GM23248 (cell line): Measurements from ENCODE around the gene KCTD3.

Experiments used
- EZH2 ChIP-seq: fragments of 200-600 bp; sonication (generic); IDR thresholded peaks from 2 replicates; pipeline ENCODE4 v1.6.1; 2018; ENCODE audit warnings: antibody characterized with exemption, mild to moderate bottlenecking; ENCODE audit not compliant: insufficient read depth, poor library complexity, severe bottlenecking
- EZH2phosphoT487 ChIP-seq: fragments of 200-600 bp; sonication (generic); IDR thresholded peaks from 2 replicates; pipeline ENCODE4 v1.6.1; 2018; ENCODE audit warnings: antibody characterized with exemption, moderate library complexity, mild to moderate bottlenecking, low read depth; ENCODE audit not compliant: insufficient read depth

- TF ChIP-seq EZH2 (no peak), EZH2phosphoT487 (no peak)
Observed at GRCh38 chr1:215605011-215605621, 38.0 kb downstream of the KCTD3 start.
